Subcutaneous adipose tissue (tissue), 4 donors: ENCODE results near the gene SLIT2. TPM values are rescaled to one million over a fixed set of nuclear protein-coding genes. Genes with fewer than 3 reads are reported as not detected.

ENCODE experiments used
- total RNA-seq, 4 donors: library from RNA; depleted of rRNA; stranded (reverse); fragments of >200 nt; gene quantifications; one replicate each; pipeline ENCODE4 v1.1.0, GENCODE V29; 2016
- TF ChIP-seq, protein P1 (sequence below): fragments of 450-650 bp; IDR thresholded peaks from one replicate; pipeline ENCODE4 v1.5.1; 2016; ENCODE audit warnings: low read depth, mild to moderate bottlenecking, control low read depth, antibody characterized with exemption, moderate library complexity

Gene SLIT2
- total RNA-seq, 4 donors from 2014 or later: 8.3 to 27.6 (median 19.2) TPM

DNA sequence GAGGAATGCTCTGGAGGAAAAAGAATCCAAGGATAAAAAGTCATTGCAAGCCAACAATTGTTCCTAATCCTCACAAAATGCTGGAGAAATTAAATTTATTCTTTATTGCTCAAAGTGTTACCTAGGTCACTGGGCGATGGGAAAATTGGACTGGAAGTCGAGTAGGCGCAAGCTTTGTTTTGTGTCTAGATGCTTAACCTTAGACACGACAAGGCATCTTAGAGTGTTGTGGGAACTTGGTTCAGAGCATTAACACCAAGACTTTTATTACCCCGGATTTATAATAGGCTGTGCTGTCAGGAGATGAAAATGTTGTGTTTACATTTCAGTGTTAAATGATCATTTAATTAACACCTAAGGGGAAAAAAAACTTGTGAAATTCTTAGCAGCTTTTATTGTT, 25.1 kb downstream of the SLIT2 start:
- TF ChIP-seq, protein P1, sequence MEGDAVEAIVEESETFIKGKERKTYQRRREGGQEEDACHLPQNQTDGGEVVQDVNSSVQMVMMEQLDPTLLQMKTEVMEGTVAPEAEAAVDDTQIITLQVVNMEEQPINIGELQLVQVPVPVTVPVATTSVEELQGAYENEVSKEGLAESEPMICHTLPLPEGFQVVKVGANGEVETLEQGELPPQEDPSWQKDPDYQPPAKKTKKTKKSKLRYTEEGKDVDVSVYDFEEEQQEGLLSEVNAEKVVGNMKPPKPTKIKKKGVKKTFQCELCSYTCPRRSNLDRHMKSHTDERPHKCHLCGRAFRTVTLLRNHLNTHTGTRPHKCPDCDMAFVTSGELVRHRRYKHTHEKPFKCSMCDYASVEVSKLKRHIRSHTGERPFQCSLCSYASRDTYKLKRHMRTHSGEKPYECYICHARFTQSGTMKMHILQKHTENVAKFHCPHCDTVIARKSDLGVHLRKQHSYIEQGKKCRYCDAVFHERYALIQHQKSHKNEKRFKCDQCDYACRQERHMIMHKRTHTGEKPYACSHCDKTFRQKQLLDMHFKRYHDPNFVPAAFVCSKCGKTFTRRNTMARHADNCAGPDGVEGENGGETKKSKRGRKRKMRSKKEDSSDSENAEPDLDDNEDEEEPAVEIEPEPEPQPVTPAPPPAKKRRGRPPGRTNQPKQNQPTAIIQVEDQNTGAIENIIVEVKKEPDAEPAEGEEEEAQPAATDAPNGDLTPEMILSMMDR: no peak

DNA sequence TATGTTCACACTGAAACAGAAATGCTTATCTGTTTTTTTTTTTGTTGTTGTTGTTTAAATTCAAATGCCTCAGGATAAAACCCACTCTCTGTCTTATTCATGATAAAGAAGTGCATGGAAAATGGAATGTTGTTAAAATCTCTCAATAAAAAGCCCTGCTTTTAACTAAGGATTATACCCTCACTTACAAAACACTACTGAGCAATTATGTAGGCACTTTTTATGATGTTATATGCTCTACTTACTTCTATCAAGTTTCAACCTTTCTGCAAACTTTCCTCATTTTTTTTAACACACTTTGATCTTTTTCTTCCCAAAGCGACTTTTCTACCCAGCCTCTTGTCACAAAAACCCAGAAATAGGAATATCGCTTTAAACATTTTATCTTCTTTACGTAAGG, 26.5 kb downstream of the SLIT2 start:
- TF ChIP-seq, protein P1: no peak

DNA sequence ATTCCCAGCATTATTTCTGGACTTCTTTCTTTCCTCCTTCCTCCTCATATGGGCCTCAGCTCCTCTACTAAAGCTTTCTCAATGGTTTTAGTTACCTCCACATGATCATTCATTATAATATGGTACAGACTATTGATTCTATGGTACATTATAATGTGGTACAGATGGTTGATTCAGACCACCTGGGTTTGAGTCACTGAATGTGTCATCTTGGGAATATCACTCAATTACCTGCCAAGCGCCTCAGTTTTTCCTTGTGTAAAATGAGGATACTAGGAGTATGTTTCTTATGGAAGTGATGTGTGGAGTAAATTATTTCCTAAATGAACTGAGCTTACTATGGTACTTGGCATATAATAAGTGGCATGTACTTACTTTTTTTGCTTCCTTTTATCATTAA, 27.7 kb downstream of the SLIT2 start:
- TF ChIP-seq, protein P1: no peak

DNA sequence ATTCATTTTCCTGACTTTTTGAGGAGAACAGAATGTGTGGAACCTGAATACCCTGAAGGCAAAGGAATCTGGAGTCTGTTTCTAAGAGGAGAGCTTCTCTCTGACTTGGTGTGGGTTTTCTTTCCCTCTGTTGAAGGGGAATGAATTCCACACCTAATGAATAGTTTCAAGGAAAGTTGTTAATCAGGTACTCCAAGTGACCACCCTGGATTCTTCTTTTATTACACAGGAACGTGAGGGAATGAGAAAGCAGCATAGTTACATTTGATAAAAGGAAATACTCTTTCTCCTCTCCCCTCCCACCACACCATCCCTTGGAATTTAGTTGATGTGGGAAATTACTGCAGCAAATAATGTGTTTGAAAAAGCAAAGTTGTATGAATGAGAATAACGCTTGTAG, 29.7 kb downstream of the SLIT2 start:
- TF ChIP-seq, protein P1: no peak

DNA sequence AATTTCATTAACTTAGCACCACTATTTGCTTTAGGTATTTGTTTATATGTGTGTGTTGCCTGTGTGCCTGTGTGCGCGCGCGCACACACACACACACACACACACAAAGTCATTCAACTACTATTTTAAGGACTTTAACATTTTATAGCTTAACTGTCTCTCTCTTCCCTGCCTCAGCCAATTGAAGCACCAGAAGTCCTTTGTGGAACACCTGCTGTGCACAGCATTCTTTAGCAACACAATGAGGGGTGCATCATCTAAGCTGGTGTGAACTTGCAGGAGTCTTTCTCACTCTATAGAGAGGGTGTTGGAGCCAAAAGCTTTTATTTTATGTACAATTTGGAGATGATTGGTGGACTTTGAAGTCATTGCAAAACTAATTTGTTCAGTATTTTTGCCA, 31.3 kb downstream of the SLIT2 start:
- TF ChIP-seq, protein P1: no peak

DNA sequence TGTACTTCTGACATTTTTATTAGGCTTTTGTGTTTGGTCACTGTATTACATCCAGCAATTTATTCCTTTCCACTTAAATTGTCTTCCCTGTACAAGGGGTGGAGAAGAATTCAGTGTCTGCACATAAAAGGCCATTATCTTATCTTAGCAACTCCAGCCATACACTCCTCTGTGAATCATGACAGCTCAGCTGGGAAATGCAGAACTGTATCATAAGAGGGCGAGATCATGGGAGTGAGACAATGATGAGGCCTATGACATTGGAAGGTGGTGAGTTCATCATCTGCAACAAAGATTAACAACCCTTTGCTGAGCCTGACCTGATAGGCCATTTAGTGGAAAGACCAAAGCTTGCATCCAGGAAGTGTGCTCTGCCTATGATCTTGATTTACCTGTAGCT, 33.3 kb downstream of the SLIT2 start:
- TF ChIP-seq, protein P1: no peak

DNA sequence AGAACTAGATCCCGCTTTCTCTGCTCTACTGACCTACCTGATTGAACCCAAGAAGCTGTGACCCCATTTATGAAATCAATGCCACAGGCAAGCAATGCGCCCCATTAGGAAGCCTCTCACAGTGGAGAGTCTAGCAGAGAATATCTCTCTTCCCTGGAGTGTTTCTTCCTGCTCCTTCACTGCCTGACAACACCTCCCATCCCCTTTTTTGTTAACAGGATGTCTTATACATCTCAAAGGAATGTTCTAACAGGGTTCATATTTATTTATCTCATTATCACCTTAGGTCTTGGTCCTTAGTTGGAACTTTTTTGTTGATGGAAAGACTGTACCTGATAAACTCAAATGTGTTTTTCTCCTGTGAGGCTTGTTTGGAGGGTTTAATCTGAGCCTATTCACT, 35.5 kb downstream of the SLIT2 start:
- TF ChIP-seq, protein P1: no peak
